ENCODE data around the gene SMS.

SMS gene

GRCh38 chrX:21932292-21933002, 8.1 kb upstream of the SMS start:
- no peaks in the 10 kb centered on the region for H3K79me2 ChIP-seq (ENCODE audit: insufficient read depth, low read length)
- H4K20me1 ChIP-seq (ENCODE audit: low read depth, low read length) = no peaks in the 10 kb centered on the region
- H2AFZ ChIP-seq (ENCODE audit: low read depth, low read length, severe bottlenecking) = no peak overlapping the region
- H3K4me3 ChIP-seq (ENCODE audit: insufficient read depth, low read length, poor library complexity, severe bottlenecking) = no peak overlapping the region
- no peak overlapping the region for H3K4me2 ChIP-seq (ENCODE audit: low read depth, low read length, poor library complexity, severe bottlenecking)
- H3K27ac ChIP-seq (ENCODE audit: low read depth, low read length) = no peak overlapping the region
- no peaks in the 10 kb centered on the region for H3K9me2 ChIP-seq (replicated peaks; ENCODE audit: insufficient read depth, low read length)
- no peaks in the 10 kb centered on the region for H3F3A ChIP-seq (ENCODE audit: insufficient read depth)
- H3K27me3 ChIP-seq (ENCODE audit: low read length) = no peaks in the 10 kb centered on the region
- no peaks in the 10 kb centered on the region for H3K36me3 ChIP-seq (ENCODE audit: low read length)
- no peak for TF ChIP-seq CTCF (IDR thresholded peaks at IDR 0.05; ENCODE audit: insufficient read depth, low read length, poor library complexity, severe bottlenecking)
- no peak for TF ChIP-seq EZH2phosphoT487 (conservative IDR thresholded peaks at IDR 0.05; ENCODE audit: low read length)
- no peak overlapping the region for H3K9ac ChIP-seq (ENCODE audit: low read length)
- no peaks in the 10 kb centered on the region for H3K9me3 ChIP-seq (ENCODE audit: insufficient read depth, low read length)

- no peaks in the 10 kb centered on the region for H3F3A ChIP-seq (ENCODE audit: insufficient read depth)
- H3K36me3 ChIP-seq (ENCODE audit: low read length) = no peaks in the 10 kb centered on the region
- H3K4me3 ChIP-seq (ENCODE audit: insufficient read depth, low read length, poor library complexity, severe bottlenecking) = no peak overlapping the region
- H3K79me2 ChIP-seq (ENCODE audit: insufficient read depth, low read length) = no peaks in the 10 kb centered on the region
- no peak for TF ChIP-seq EZH2phosphoT487 (conservative IDR thresholded peaks at IDR 0.05; ENCODE audit: low read length)
- no peak for TF ChIP-seq CTCF (IDR thresholded peaks at IDR 0.05; ENCODE audit: insufficient read depth, low read length, poor library complexity, severe bottlenecking)
- no peaks in the 10 kb centered on the region for H3K27me3 ChIP-seq (ENCODE audit: low read length)
- no peak overlapping the region for H3K4me2 ChIP-seq (ENCODE audit: low read depth, low read length, poor library complexity, severe bottlenecking)
- H3K9me3 ChIP-seq (ENCODE audit: insufficient read depth, low read length) = no peaks in the 10 kb centered on the region
- no peak overlapping the region for H3K9ac ChIP-seq (ENCODE audit: low read length)
- H4K20me1 ChIP-seq (ENCODE audit: low read depth, low read length) = no peaks in the 10 kb centered on the region
- H3K27ac ChIP-seq (ENCODE audit: low read depth, low read length) = no peak overlapping the region
- no peak overlapping the region for H2AFZ ChIP-seq (ENCODE audit: low read depth, low read length, severe bottlenecking)
- H3K9me2 ChIP-seq (replicated peaks; ENCODE audit: insufficient read depth, low read length) = no peaks in the 10 kb centered on the region
These were observed 7.4 kb upstream of the SMS start for GRCh38 chrX:21933077-21933476.

- H3K9ac ChIP-seq (ENCODE audit: low read length) = no peak overlapping the region
- H3K9me2 ChIP-seq (replicated peaks; ENCODE audit: insufficient read depth, low read length) = no peaks in the 10 kb centered on the region
- no peaks in the 10 kb centered on the region for H3K36me3 ChIP-seq (ENCODE audit: low read length)
- no peaks in the 10 kb centered on the region for H4K20me1 ChIP-seq (ENCODE audit: low read depth, low read length)
- H3K4me3 ChIP-seq (ENCODE audit: insufficient read depth, low read length, poor library complexity, severe bottlenecking) = no peak overlapping the region
- H3K4me2 ChIP-seq (ENCODE audit: low read depth, low read length, poor library complexity, severe bottlenecking) = no peak overlapping the region
- no peak overlapping the region for H2AFZ ChIP-seq (ENCODE audit: low read depth, low read length, severe bottlenecking)
- H3K9me3 ChIP-seq (ENCODE audit: insufficient read depth, low read length) = no peaks in the 10 kb centered on the region
- 0 out of 2 replicates have a peak, but pooled peaks cover 2% of the 10 kb centered on the region for H3F3A ChIP-seq (ENCODE audit: insufficient read depth)
- TF ChIP-seq CTCF (IDR thresholded peaks at IDR 0.05; ENCODE audit: insufficient read depth, low read length, poor library complexity, severe bottlenecking) = no peak
- no peak for TF ChIP-seq EZH2phosphoT487 (conservative IDR thresholded peaks at IDR 0.05; ENCODE audit: low read length)
- H3K79me2 ChIP-seq (ENCODE audit: insufficient read depth, low read length) = no peaks in the 10 kb centered on the region
- H3K27me3 ChIP-seq (ENCODE audit: low read length) = no peaks in the 10 kb centered on the region
- H3K27ac ChIP-seq (ENCODE audit: low read depth, low read length) = no peak overlapping the region
These were observed 6.1 kb upstream of the SMS start for GRCh38 chrX:21934414-21934813.
